ENCODE measurements around the gene PICK1. TPM values are rescaled to one million over a fixed set of nuclear protein-coding genes. Genes with fewer than 3 reads are reported as not detected.

Gene PICK1
- total and polyA plus RNA-seq, 10 of the 15 experiments (the other 5 are each of a cell fraction or from before 2014, with no cell fraction given) = 0.07 to 19.2 (median 10.9) TPM

DNA sequence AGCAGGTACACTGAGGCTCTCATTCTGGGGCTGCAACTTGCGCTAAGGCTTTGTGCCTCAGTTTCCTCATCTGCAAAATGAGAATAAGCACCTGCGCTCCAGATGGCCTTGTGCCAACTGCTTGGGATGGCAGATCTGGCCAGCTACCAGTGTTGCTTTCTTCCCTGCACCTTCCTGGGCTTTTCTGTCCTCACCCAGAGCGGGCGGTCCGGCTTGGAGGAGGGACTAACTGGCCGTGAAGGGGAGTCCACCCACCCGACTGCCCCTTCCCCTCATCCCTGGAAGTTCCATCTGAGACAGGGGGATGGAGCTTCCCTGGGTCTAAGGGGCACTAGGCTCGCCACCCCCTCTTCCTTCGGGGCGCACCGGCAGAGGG, 23.3 kb downstream of the PICK1 start:
- no peaks in the 10 kb centered on the region for H3K4me1 ChIP-seq (ENCODE audit: control insufficient read depth, insufficient read depth, low read length)
- H3K27me3 ChIP-seq (replicated peaks in 1 of 2; ENCODE audit: control insufficient read depth in 2 of 2, insufficient read depth in 2 of 2, low read length in 1 of 2) = peaks cover 8 to 9% of the 10 kb centered on the region in 2 experiments; a peak in 3 of 4 replicates
- ATAC-seq (no peak), DNase-seq (ENCODE audit: low read depth, low spot score) (no peak), FAIRE-seq (no peak)
- H4K20me1 ChIP-seq (ENCODE audit: control insufficient read depth, insufficient read depth) = no peaks in the 10 kb centered on the region
- ChIA-PET POLR2A (no interaction called here), RAD21 (ENCODE audit: unreplicated experiment) (no interaction called here), CTCF (no interaction called here), SMC1A (ENCODE audit: uncharacterized antibody, unreplicated experiment) (no interaction called here)
- no peaks in the 10 kb centered on the region for H3K79me2 ChIP-seq (ENCODE audit: control insufficient read depth, insufficient read depth, low read length)
- no peak for TF ChIP-seq SUPT20H (IDR thresholded peaks at IDR 0.05; ENCODE audit: borderline replicate concordance, control insufficient read depth, low read depth, low read length)
- TF ChIP-seq, protein P1, sequence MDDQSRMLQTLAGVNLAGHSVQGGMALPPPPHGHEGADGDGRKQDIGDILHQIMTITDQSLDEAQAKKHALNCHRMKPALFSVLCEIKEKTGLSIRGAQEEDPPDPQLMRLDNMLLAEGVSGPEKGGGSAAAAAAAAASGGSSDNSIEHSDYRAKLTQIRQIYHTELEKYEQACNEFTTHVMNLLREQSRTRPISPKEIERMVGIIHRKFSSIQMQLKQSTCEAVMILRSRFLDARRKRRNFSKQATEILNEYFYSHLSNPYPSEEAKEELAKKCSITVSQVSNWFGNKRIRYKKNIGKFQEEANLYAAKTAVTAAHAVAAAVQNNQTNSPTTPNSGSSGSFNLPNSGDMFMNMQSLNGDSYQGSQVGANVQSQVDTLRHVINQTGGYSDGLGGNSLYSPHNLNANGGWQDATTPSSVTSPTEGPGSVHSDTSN (IDR thresholded peaks at IDR 0.05; ENCODE audit: insufficient replicate concordance, low read depth, low read length) = no peak
- TF ChIP-seq, protein P2, sequence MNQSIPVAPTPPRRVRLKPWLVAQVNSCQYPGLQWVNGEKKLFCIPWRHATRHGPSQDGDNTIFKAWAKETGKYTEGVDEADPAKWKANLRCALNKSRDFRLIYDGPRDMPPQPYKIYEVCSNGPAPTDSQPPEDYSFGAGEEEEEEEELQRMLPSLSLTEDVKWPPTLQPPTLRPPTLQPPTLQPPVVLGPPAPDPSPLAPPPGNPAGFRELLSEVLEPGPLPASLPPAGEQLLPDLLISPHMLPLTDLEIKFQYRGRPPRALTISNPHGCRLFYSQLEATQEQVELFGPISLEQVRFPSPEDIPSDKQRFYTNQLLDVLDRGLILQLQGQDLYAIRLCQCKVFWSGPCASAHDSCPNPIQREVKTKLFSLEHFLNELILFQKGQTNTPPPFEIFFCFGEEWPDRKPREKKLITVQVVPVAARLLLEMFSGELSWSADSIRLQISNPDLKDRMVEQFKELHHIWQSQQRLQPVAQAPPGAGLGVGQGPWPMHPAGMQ (IDR thresholded peaks at IDR 0.05; ENCODE audit: borderline replicate concordance) = no peak
- no peaks in the 10 kb centered on the region for H3K36me3 ChIP-seq (ENCODE audit: control insufficient read depth in 2 of 2, insufficient read depth in 2 of 2, low read length in 1 of 2)
- H3K4me2 ChIP-seq (ENCODE audit: control insufficient read depth, insufficient read depth) = no peak overlapping the region
- BruUV-seq (replicated peaks) = no TSS peak
- no peak overlapping the region for H2AFZ ChIP-seq (ENCODE audit: control insufficient read depth, low read depth, low read length)
- no peak overlapping the region for H3K4me3 ChIP-seq
- 68% methylated on average over 11 of the region's 11 CpGs for WGBS (ENCODE audit: insufficient coverage, insufficient replicate concordance, low lambda C conversion rate, missing lambda C conversion rate)
- in situ Hi-C loops (cut with MboI) (no loop called here), intact Hi-C loops (cut with micrococcal nuclease; ENCODE audit: unreplicated experiment) (no loop called here)
- no peak overlapping the region for H3K27ac ChIP-seq (ENCODE audit: control insufficient read depth, insufficient read depth)
- H3K9me3 ChIP-seq (replicated peaks; ENCODE audit: control insufficient read depth, insufficient read depth, low read length) = no peaks in the 10 kb centered on the region
- H3K9ac ChIP-seq (ENCODE audit: control insufficient read depth, insufficient read depth, low read length) = no peak overlapping the region
